GM12878 (cell line): ENCODE measurements around the gene GUCY2F.

Experiments used
- CTCF ChIP-seq, 3 experiments: IDR thresholded peaks in 2 of 3; conservative IDR thresholded peaks in 1 of 3; 2 replicates each; pipeline ENCODE4 v1.5.1; 2011; ENCODE audit warnings: low read depth in 3 of 3, low read length in 3 of 3, mild to moderate bottlenecking in 3 of 3, control low read depth in 2 of 3, moderate library complexity in 2 of 3, inconsistent platforms in 1 of 3, mixed read lengths in 1 of 3; ENCODE audit not compliant: control insufficient read depth in 2 of 3, insufficient read depth in 1 of 3; ENCODE audit errors: extremely low read depth in 1 of 3
- EZH2 ChIP-seq: IDR thresholded peaks from 2 replicates; pipeline ENCODE4 v1.6.1; 2012; ENCODE audit warnings: low read depth, mild to moderate bottlenecking, control low read depth, inconsistent platforms, low read length, borderline replicate concordance; ENCODE audit not compliant: control insufficient read depth
- KDM1A ChIP-seq: fragments of 200-600 bp; sonication (generic); IDR thresholded peaks from 2 replicates; pipeline ENCODE4 v1.6.1; 2016; ENCODE audit warnings: borderline replicate concordance
- POLR2A ChIP-seq: IDR thresholded peaks from 2 replicates; pipeline ENCODE4 v1.6.1; 2011; ENCODE audit warnings: low read depth, mild to moderate bottlenecking, low read length
- REST ChIP-seq: IDR thresholded peaks from 2 replicates; pipeline ENCODE4 v1.6.1; 2012; ENCODE audit warnings: mild to moderate bottlenecking, low read depth, low read length
- YY1 ChIP-seq: IDR thresholded peaks from 2 replicates; pipeline ENCODE4 v1.6.1; 2011; ENCODE audit warnings: low read depth, mild to moderate bottlenecking, low read length
- ZNF274 ChIP-seq: IDR thresholded peaks from one replicate; pipeline ENCODE4 v1.8.0; 2011; ENCODE audit not compliant: insufficient read length, insufficient read depth

GRCh38 chrX:109327251-109327650, 154.6 kb downstream of the GUCY2F start:
- TF ChIP-seq CTCF (IDR thresholded peaks at IDR 0.05 in 2 of 3, conservative IDR thresholded peaks at IDR 0.05 in 1 of 3; ENCODE audit: control insufficient read depth in 2 of 3, extremely low read depth in 1 of 3, insufficient read depth in 1 of 3, low read depth in 3 of 3, low read length in 3 of 3) (no peak), KDM1A (no peak), YY1 (no peak), EZH2 (no peak), ZNF274 (no peak), POLR2A (no peak), REST (no peak)
